ENCODE data around the gene MTAP.

- TF ChIP-seq YY1 (IDR thresholded peaks at IDR 0.05; ENCODE audit: insufficient read depth, insufficient read length) = no peak
- TF ChIP-seq SUZ12 (IDR thresholded peaks at IDR 0.05; ENCODE audit: extremely low read depth, insufficient read depth, insufficient read length) = no peak
Observed at GRCh38 chr9:21967169-21967568, 164.7 kb downstream of the MTAP start.
